ENCODE data around the gene SQSTM1. TPM values are rescaled to one million over a fixed set of nuclear protein-coding genes. Genes with fewer than 3 reads are reported as not detected.
A peak's percentile ranks its signal among the peaks of the same experiment; 100 is the strongest.

SQSTM1 gene
- total RNA-seq, 2 experiments from 2014 or later: 58.5 to 81.1 TPM

- no peaks in the 10 kb centered on the region for H4K20me1 ChIP-seq (ENCODE audit: insufficient read depth, low read length)
- peak overlapping the region; percentile 76 for H2AFZ ChIP-seq (ENCODE audit: low read length)
- H3K4me3 ChIP-seq (ENCODE audit: low read depth, low read length, poor library complexity, severe bottlenecking): peak overlapping the region; percentile 90
- ChIA-PET POLR2A (interaction anchor here (0.5 to 0.6 kb wide), 2 partner anchors 116 to 1311 kb away, joined by 3 to 4 read pairs; no protein-coding TSS in a partner anchor), CTCF (ENCODE audit: unreplicated experiment) (no interaction called here)
- H3K4me2 ChIP-seq (ENCODE audit: low read length): peak overlapping the region; percentile 77
- TF ChIP-seq CTCF (conservative IDR thresholded peaks at IDR 0.05; ENCODE audit: low read length) (peak; percentile 31; the same call in 1 of the 2 replicates), EZH2phosphoT487 (IDR thresholded peaks at IDR 0.05; ENCODE audit: borderline replicate concordance, low read depth, low read length) (no peak)
- peak; percentile 72 for DNase-seq (ENCODE audit: low spot score)
- peaks cover 30% of the 10 kb centered on the region for H3K4me1 ChIP-seq (ENCODE audit: insufficient read depth, low read length, poor library complexity, severe bottlenecking)
- peak overlapping the region; percentile 69 for H3K27ac ChIP-seq (ENCODE audit: low read depth, low read length, poor library complexity, severe bottlenecking)
- peaks cover 31% of the 10 kb centered on the region for H3K36me3 ChIP-seq (ENCODE audit: insufficient read depth, low read length)
- BruUV-seq (replicated peaks): TSS peak; percentile 44
- intact Hi-C loops (cut with micrococcal nuclease; ENCODE audit: unreplicated experiment): loop anchor here (1.0 to 5.0 kb wide), 3 partner anchors 38 to 117 kb away; partner anchors contain the start of genes SQSTM1 and TBC1D9B
- H3K9me2 ChIP-seq (ENCODE audit: insufficient read depth, low read length): no peaks in the 10 kb centered on the region
- peaks cover 5% of the 10 kb centered on the region; the same call in 1 of the 2 replicates for H3K9me3 ChIP-seq (ENCODE audit: low read length)
- peaks cover 35% of the 10 kb centered on the region; the same call in 1 of the 2 replicates for H3K79me2 ChIP-seq (ENCODE audit: insufficient read depth, low read depth, low read length)
These were observed 37.5 kb downstream of the SQSTM1 start for GRCh38 chr5:179858241-179858585.

- H3K9me3 ChIP-seq (ENCODE audit: low read length): peaks cover 5% of the 10 kb centered on the region; the same call in 1 of the 2 replicates
- TF ChIP-seq CTCF (conservative IDR thresholded peaks at IDR 0.05; ENCODE audit: low read length) (no peak), EZH2phosphoT487 (IDR thresholded peaks at IDR 0.05; ENCODE audit: borderline replicate concordance, low read depth, low read length) (no peak)
- intact Hi-C loops (cut with micrococcal nuclease; ENCODE audit: unreplicated experiment): loop anchor here (1.0 to 5.0 kb wide), 3 partner anchors 39 to 116 kb away; partner anchors contain the start of genes SQSTM1 and TBC1D9B
- H3K4me1 ChIP-seq (ENCODE audit: insufficient read depth, low read length, poor library complexity, severe bottlenecking): peaks cover 27% of the 10 kb centered on the region
- H4K20me1 ChIP-seq (ENCODE audit: insufficient read depth, low read length): no peaks in the 10 kb centered on the region
- peak within 1 kb of the TSS; percentile 80 for H2AFZ ChIP-seq (ENCODE audit: low read length)
- DNase-seq (ENCODE audit: low spot score): peak; percentile 96
- peaks cover 35% of the 10 kb centered on the region; the same call in 1 of the 2 replicates for H3K79me2 ChIP-seq (ENCODE audit: insufficient read depth, low read depth, low read length)
- peak within 1 kb of the TSS; percentile 90 for H3K4me3 ChIP-seq (ENCODE audit: low read depth, low read length, poor library complexity, severe bottlenecking)
- H3K27ac ChIP-seq (ENCODE audit: low read depth, low read length, poor library complexity, severe bottlenecking): peak within 1 kb of the TSS; percentile 69
- CTCF ChIA-PET (ENCODE audit: unreplicated experiment): no interaction called here
- peak within 1 kb of the TSS; percentile 77 for H3K4me2 ChIP-seq (ENCODE audit: low read length)
- POLR2A ChIA-PET: interaction anchor here (0.5 to 0.6 kb wide), 2 partner anchors 116 to 1310 kb away, joined by 3 to 4 read pairs; no protein-coding TSS in a partner anchor
- TSS peak; percentile 91 for BruUV-seq (replicated peaks)
- H3K9me2 ChIP-seq (ENCODE audit: insufficient read depth, low read length): no peaks in the 10 kb centered on the region
- peaks cover 37% of the 10 kb centered on the region for H3K36me3 ChIP-seq (ENCODE audit: insufficient read depth, low read length)
These were observed 38.1 kb downstream of the SQSTM1 start, which contains the start of gene MRNIP for GRCh38 chr5:179858586-179859427. TSS of gene MRNIP (minus strand) at chr5:179858817. CDS start at chr5:179858796, 21 bp downstream.

Data from OCI-LY7 (cell line).